Suppressor macrophage (primary cell): Measurements from ENCODE around the gene CGREF1.
"Not testable (repeated sequence)": the region's sequence is repeated elsewhere in the genome, so short reads cannot be mapped to it uniquely, and the experiment has no call there.

Source experiments
- DNase-seq, 4 experiments: peaks; one replicate each; pipeline ENCODE4 v3.0.0-alpha.2; 2020 to 2022

CGREF1 gene

DNA sequence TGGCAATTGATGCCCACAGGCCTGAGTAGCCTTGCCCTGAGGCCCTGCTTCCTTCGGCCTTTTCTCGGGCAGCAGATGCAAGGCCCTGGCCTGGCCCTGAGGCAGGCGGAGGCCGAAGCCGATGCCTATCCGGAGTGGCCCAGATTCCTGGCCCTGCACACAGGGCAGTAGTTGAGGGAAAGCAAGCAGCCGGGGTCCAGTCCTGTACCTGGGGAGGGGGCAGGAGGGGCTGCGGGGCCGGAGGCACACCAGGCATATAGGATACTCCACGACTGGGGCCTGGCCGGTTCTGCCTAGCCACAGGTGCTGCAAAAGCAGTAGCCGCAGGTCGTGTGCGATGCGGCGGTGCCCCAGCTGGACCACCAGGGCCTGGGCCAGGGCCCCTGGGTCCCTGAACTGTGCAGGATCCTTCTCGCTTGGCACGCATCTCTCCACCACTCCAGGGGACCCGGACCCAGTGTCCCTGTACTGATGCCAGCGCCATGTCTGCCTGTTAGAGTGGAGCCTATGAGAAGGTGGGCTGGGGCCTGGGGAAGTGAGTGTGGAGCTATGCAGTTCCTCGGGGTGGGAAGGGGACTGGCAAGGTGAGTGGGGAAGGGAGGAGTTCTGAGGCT, 18.5 kb upstream of the CGREF1 start:
- no peak for DNase-seq

DNA sequence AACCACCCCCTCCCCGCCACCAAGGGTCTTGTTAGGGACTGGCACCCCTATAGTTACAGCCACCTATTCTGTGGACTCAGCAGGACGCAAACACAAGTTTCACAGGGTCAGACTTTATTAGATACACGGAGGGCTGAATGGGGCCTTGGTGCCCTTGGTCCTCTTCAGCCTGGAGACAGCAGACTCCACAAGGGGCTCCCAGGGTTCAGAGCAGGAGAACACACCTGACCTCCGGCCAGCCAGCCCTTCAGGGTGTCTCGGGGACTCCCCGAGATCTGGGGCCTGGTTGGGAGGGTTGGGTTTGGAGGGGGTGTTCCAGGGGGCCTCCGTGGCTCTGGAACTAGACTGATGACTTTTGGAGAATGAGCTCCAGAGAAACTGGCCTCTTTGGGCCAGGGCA, 17.8 kb upstream of the CGREF1 start:
- DNase-seq = no peak

- peak; percentile 16 to 41 (median 30) for DNase-seq
Observed at GRCh38 chr2:27135478-27135955, 16.6 kb upstream of the CGREF1 start.

GRCh38 chr2:27134781-27135477, 16.0 kb upstream of the CGREF1 start:
- DNase-seq = no peak

- peak; percentile 99 to 100 (median 100) for DNase-seq
Observed at GRCh38 chr2:27133905-27134780, 15.2 kb upstream of the CGREF1 start, which contains the start of gene PREB. Gene PREB (minus strand): TSS chr2:27134636. CDS start chr2:27134421, 215 bp downstream.

- DNase-seq = peak; percentile 37 to 61 (median 52)
Observed at GRCh38 chr2:27133195-27133875, 14.4 kb upstream of the CGREF1 start.

DNA sequence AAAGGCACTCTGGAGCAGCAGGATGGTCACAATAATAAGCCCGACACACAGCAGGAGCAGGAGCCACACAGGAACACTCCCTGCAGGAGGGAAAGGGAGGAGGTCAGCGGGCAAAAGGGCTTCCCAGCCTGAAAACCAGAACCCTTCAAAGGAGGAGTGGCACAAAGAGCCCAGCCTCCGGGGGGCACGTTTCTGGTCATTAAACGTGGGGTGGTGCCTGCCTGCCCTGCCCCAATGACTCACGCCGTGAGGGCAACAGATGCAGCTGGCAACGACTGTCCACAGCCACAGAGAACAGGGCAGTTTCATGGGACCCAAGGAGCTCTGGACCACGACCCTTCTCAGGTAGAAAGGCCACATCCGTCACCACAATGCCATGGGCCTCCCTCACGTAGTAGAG, 12.5 kb upstream of the CGREF1 start:
- no peak for DNase-seq

DNA sequence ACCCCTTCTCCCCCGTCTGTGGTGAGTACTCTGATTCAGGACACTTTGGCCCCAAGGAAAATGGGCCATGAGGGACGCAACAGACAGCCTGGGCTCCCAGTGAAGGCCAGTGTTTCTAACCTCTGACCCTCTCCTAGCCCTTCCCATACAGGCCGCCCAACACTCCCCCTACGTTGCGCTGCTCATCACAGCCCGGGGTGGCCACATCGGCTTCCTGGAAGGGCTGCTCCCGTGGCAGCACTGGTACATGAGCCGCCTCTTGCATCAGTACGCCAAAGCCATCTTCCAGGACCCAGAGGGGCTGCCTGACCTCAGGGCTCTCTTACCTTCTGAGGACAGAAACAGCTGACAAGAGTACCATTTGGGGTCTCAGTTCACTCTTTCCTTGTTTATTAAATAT, 11.5 kb upstream of the CGREF1 start:
- no peak for DNase-seq

GRCh38 chr2:27128668-27129571, 10.0 kb upstream of the CGREF1 start:
- no peak for DNase-seq

- no peak for DNase-seq
Observed at GRCh38 chr2:27127883-27128667, 9.1 kb upstream of the CGREF1 start.

GRCh38 chr2:27126252-27126710, 7.4 kb upstream of the CGREF1 start:
- DNase-seq = no peak

DNA sequence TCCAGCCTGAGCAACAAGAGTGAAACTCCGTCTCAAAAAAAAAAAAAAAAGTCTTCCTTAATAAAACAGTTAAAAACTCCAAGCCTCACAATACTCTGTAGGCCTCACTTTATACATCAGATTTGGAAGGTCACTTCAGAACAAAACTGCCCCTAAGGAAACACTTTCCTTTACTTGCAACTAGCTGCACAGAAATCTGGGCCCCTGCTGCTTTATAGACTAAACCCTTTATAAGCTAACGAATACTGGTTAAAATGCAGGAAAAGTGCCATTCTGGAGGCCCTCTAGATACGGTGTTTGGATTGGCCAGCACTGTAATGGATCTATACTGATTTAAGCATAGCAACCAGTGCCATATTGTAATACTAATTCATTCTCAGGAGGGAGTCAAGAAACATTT, 6.2 kb upstream of the CGREF1 start:
- no peak for DNase-seq

DNA sequence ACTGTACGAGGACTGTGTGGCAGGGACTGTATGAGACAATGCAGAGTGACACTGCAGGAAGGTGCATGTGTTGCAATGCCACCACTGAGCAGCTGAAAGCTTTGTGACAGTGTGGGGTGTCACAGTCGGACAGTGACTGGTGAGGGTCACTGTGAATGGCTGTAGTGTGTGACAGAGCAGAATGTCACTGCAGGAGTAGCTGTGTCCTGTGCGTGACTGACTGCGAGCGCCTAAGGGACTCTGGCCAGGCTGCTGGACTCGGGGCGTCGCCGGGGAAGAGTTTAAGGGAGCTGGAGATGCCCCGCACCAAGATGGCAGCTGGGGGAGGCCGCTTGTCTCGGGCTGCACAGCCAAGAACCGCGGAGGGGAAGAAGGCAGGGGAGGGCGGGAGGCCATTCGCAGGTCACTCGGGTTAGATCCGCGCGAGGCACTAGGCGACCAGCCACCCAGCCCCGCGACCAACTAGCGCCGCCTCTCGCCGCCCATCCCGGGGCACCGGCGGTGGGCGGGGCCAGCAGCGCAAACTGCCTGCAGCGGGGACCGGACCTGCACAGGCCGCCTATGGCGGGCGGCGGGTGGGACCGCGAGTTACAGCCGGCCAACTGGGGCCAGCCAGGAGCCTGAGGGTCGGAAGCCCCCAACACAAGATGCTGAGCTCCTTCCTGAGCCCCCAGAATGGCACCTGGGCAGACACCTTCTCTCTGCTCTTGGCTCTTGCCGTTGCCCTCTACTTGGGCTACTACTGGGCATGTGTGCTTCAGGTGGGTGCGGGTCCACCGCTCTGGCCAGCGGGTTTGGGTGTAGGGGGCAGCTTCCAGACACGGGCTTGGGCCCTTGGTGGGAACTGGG, 4.6 kb upstream of the CGREF1 start, which contains the start of gene ABHD1:
TSS of gene ABHD1 (plus strand) at position 514 of the 849 bp plus-strand sequence. CDS start at position 648, 134 bp downstream.
- peak; percentile 43 to 84 (median 69) for DNase-seq

DNA sequence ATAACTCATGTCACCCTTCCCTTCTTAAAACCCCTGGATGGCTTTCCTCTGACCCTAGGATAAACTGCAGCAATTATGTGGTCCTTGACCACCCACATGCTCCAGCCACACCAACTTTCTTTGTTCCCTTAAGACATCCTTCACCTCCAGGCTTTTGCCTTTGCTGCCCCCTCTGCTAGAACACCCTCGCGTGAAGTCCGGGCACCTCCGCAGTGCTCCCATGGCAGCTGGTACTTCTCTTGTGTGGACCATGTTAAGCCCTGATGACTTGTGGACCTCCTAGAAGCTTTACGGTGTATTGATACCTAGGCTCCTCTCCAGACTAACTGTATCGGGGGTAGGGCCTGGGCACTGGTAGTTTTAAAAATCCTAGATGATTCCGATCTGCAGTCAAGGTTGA, 3.9 kb upstream of the CGREF1 start:
- DNase-seq = no peak

DNA sequence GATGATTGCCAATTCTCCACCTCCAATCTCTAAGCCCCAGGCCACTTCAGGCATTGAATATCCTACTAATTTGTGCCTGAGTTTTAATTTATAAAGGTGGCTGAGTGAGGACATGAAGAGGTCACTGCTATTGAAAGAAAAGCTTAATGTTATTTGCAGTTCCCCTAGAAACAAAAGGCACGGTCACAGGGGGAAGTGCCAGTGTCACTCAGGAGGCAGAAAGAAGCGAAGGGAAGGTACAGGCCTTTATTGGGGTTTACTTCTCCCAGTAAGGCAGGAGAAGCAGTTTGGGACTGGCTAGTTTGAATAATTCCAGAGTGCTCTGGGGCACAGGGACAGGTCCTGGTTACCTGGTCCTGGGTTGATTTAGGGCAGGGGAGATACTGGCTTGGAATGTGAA, 3.0 kb upstream of the CGREF1 start:
- peak in 3 of 4 experiments; percentile 29 to 50 (median 49) for DNase-seq

DNA sequence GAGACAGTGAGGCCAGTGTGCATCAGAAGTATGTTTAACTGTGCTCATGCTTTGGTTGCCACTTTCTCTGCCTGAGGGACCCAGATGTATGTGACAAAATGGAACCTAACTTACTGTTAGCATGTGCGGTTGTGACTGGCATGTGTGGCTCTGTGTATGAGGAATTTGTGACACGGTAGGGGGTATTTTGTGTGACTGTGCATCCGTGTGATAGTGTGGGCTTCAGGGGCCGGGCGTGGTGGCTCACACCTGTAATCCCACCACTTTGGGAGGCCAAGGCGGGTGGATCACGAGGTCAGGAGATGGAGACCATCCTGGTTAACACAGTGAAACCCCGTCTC, 372 bp upstream of the CGREF1 start:
- not testable (repeated sequence) for DNase-seq

GRCh38 chr2:27117995-27118524, 868 bp downstream of the CGREF1 start:
- DNase-seq = no peak

- DNase-seq = no peak
Observed at GRCh38 chr2:27115519-27115918, 3.4 kb downstream of the CGREF1 start.

DNA sequence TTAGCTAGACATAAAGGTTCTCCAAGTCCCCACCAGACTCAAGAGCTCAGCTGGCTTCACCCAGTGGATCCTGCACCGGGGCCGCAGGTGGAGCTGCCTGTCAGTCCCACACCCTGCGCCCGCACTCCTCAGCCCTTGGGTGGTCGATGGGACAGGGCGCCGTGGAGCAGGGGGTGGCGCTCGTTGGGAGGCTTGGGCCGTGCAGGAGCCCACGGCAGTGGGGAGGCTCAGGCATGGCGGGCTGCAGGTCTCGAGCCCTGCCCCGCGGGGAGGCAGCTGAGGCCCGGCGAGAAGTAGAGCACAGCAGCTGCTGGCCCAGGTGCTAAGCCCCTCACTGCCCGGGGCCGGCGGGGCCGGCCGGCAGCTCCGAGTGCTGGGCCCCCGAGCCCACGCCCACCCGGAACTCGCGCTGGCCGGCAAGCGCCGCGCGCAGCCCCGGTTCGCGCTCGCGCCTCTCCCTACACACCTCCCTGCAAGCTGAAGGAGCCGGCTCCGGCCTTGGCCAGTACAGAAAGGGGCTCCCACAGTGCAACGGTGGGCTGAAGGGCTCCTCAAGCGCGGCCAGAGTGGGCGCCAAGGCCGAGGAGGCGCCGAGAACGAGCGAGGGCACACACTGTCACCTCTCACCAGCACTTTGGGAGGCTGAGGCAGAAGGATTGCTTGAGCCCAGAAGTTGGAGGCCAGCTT, 7.4 kb downstream of the CGREF1 start:
- DNase-seq = not testable (repeated sequence)
